Inflammatory macrophage (primary cell): ENCODE measurements around the gene PIK3R5.

ENCODE experiments used
- DNase-seq, 2 donors: peaks; one replicate each; pipeline ENCODE4 v3.0.0-alpha.2; 2020 to 2022

Gene PIK3R5

DNA sequence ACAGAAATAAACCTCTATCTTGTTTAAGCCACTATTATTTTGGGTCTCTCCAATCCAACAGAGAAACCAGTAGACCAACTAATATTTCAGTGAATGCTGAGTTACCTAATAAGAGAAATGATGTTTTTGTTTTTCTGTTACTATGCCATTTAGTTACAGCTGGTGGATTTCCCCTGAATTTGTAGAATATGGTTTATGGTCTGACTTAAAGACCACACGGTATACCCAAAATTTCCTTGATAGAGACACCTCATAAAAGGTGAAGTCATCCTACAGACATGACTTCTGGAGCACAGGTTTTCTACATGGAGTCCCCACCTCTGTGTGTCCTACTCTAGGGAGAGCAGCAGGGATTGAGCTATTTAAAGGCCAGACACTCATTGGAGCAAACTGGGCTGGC, 13.3 kb downstream of the PIK3R5 start:
- DNase-seq = no peak

DNA sequence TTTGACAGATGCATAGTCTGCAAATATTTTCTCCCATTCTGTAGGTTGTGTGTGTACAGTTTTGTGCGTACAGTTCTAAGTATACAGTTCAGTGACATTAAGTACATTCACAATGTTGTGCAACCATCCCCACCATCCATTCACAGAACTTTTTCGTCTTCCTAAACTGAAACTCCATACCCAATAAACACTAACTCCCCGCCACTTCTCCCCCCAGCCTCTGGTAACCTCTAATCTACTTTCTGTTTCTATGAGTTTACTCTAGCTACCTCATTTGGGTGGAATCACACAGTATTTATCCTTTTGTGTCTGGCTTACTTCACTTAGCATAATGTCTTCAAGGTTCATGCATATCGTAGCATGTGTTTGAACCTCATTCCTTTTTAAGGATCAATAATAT, 14.3 kb downstream of the PIK3R5 start:
- DNase-seq = no peak

DNA sequence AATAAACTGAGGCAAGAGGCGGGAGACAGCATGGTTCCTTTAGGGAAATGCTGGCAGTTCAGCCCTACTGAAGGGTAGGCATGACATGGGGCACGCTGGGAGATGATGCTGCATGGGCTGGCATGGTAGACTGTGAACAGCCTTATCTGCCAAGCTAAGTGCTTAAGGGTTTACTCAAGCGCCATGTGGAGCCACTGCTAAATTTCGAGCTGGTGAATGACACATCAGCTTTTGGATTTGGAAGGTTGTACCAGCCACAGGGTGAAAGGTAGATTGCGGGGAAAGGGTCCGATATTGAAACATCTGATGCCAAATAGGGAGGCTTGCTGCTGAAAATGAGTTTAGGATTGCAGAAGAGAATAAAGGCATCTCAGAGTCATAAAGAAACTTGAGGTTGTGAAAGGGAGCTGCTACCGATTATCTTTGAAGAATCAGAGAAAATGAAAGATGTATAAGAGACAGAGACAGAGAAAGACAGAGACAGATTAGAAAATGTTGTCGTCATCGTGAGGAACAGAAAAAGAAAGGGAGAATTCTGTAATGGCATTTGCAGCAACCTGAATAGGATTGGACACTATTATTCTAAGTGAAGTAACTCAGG, 16.3 kb downstream of the PIK3R5 start:
- no peak for DNase-seq

DNA sequence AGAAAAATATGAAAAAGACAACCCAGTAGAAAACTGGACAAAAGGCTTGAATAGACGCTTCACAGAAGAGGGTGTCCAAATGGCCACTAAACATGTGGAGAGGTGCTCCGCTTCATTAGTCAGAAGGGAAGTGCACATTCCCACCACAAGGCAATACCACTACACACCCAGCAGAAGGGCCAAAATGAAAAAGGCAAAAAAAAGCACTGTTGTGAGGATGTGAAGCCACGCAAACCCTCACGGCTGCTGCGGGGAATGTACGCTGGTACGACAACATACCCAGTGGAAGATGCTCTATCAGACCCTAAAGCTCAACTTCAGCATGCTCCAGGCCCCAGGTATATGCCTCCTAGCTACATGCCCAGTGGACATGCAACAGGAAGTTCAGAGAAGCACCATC, 17.0 kb downstream of the PIK3R5 start:
- DNase-seq = no peak

DNA sequence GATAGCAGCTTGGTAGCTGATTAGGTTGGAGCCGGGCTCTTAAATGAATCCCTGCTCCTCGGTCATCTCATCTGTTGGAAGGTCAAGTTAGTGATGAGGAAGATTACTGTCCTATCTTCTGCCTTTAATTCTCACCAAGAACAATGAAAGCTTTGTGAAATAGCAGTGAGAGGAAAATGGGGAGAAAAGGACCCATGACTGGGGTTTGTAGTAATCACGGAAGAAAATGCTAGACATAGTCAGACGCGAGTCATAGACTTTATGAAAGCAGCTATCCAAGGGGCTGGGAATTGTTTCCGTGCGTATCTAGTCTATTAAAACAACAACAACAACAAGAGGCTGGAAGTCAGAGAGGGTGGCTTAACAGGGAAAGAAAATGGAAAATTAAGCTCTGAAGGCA, 18.3 kb downstream of the PIK3R5 start:
- peak in 1 of 2 donors; percentile 33 for DNase-seq

DNA sequence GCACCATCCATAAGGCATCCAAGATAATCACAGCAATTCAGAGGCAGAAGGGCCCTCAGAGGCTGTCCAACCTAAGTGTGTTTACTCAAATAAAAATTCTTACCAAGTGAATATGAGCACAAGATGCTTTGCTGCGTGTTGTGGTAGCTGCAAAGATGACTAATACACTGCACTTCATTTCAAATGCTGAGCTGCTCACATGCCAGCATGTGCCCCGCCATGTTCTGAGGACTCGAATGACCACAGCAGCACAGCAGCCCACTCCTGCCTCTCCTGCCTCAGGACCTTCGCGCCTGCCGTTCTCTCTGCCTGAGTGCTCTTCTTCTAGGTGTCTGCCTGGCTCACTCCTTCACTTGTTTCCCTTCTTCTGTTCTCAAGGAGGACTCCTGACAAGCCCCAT, 19.0 kb downstream of the PIK3R5 start:
- peak in 1 of 2 donors; percentile 43 for DNase-seq

DNA sequence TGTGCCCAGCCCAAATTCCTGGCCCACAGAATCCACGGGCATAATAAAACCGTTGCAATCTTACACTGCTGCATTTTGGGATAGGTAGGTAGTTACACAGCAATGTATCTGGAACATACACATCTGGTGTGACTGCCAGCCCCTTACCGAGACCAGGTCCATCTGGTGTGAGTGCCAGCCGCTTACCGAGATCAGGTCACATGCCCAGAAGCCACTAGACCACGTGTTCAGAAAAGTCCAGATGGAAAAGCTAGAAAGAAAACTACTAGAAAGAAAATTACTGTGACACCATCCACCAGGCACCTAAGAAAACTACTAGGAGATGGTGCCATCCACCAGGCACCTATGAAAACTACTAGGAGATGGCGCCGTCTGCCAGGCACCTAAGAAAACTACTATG, 19.4 kb downstream of the PIK3R5 start:
- no peak for DNase-seq

DNA sequence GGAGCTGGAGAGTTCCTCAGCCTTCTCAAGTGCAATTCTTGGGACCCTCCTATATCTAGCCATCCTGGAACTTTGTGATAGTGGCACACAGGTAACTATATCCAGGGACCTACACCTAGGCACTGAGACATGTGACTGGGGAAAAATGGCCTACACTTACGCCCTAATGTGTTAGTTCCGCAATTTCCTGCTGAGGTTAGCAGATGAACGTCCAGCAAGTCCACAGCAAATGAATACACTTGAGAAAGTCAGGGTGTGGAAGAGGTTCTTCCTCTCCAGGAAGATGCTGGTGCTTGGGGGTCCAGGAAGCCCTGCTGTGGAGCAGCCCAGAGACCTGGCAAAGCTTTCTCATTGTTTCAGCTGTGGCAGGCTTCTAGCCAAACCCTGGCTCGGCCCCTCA, 20.8 kb downstream of the PIK3R5 start:
- DNase-seq = peak; percentile 60 to 63

DNA sequence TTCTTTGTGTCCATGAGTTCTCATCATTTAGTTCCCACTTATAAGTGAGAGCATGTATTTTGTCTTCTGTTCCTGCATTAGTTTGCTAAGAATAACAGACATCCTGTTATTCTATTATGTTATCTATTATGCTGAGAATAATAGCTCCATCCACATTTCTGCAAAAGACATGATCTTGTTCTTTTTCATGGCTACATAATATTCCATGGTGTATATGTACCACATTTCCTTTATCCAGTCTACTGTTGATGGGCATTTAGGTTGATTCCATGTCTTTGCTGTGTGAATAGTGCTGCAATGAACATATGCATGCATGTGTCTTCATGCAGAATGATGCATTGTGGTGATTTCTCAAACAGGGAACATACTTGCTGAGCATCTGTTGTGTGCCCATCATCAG, 21.4 kb downstream of the PIK3R5 start:
- DNase-seq = no peak

DNA sequence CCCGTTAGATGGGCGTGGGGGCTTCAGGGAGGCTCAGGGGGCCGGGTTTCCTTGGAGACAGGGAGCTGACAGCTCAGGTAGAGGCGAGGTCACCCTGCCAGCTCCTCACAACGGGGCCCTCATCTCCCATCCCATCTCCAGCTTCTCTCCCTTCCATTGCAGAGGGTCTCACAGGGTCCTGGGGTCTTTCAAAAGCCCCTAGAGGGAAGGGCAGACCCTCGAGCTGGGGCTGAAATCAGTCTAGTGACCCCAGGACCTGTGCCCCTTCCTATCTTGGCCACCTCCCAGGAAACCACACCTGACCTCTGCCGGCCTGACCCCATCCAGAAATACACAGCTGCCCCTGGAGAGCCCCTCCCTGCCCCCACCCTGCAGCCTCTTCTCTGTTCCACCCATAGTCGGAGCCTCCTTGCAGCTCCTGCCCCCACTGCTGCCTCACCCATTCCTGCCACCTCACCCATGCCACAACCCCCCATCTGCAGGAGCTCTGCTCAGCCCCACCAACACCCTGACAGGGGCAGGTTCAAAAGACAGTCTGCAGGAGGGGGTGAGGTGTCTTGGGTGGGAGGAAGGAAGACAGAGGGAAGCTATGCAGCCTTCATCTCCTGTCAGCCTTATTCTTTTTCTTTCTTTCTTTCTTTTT, 23.4 kb downstream of the PIK3R5 start:
- no peak for DNase-seq

DNA sequence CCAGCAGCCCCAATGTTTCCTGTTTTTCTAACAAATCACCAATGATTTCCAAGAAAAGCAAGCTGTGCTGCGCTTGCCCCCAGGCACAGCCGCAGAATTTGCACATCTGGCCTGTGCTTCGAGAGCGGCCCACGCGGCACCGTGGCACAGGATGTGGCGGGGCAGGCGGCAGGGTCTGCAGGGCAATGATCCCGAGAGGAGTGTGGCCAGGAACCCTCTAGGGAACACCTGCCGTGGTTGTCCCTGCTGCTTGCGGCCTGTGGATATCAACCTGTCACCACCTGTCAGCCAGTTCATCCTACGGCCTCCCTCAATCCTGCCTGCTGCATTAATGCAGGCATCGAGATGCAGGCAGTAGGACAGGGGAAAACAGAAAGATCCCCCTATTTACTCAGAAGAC, 24.0 kb downstream of the PIK3R5 start:
- DNase-seq = peak; percentile 41 to 57

DNA sequence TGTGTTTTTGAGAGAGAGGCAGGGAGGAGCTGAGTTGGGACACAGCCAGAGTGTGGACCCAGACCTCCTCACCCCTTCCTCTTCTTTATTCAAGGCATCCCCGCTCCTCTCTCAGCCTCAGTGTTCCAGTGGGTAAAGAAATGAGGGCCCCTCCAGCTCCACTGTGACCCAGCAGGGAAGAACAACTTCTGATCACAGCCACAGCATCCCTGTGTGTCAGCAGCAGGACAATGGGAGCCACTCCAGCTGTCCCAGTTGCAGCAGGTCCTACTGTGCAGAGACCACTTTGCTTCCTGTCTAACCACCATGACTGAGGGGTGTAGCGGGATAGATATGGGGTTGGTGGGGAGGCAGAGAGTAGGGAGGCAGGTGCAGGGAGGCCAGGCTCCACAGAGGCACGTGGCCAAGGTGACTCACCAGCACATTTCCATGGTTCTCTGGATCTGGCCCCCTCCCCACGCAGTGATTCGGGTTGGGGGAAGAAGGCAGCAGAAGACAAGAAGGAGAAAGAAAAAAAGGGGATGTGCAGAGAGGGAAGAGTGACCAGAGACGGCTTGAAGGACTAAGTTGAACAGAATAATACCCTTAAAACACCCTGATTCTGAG, 24.5 kb downstream of the PIK3R5 start:
- DNase-seq = no peak

DNA sequence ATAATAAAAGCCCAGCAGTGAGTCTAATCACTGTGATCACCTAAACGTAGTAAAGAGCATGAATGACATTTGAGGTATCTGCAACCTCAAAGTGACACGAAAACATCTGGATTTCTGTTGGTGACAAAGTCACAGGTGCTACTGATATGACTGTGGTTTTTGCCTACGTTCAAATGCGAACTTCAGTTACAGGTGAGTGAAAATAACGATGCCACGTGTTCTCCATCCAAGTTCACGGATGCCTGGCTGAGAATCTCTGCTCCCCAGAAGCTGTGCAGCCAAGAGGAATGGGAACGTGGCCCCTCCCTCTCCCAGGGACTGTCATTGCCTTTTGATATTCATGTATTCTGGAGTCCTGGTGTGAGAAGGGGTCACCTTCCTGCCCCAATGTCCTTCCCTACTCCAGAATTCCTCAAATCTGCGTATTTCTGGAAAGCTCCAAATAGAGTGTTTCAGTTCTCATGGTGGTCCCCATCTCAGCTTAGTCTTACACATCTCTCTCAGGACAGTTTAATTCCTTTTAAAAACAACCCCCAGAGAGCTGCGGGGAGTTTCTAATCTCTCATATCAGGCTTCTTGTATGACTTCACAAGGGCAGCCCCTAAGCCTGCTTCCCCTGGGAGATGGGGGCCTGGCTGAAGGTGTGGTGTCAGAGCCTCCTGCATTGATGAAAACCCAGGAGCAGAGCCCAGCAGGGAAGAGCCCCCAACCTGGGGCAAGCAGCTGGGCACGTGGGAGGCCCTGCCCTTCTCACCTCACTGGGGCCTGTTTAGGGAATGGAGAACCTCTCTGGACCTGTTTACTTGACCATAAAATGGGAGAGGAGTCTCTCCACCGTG, 25.8 kb downstream of the PIK3R5 start:
- no peak for DNase-seq

DNA sequence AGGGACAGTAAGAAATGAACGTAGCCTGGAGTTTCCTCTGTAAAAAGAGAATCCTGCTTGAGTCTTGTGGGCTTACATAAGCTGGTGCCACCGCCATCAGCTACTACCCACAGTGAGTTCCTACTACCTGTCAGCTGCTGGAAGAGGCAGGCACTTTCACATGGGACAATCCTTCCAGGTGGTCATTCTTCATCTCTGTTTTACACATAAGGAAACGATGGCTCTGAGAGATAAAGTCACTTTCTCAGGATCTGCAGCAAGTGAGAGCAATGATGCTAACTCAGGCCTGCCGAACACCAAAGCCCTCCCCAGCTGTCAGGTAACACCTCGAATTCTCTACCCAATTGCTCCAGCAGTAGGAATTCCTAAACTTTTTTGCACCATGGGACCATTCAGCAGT, 26.6 kb downstream of the PIK3R5 start:
- DNase-seq = no peak

DNA sequence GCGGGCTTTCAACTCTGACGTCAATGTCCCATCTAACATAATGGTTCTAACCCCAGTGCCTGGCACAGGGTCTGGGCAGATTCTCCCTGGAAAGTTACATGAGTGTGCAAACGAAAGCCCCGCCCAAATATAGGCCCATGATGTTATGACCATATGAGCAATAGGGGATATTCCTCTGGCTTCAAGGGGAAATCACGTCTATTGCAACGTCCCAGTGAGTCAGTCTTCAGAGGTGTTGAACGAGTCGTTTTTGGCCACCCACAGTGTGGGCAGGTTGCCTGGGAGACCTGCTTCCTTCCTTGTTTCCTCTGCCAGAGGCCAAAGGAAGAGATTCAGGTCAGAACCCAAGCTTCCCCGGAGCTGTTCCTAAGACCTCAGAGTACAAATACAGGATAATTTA, 30.3 kb downstream of the PIK3R5 start:
- peak; percentile 94 to 98 for DNase-seq

DNA sequence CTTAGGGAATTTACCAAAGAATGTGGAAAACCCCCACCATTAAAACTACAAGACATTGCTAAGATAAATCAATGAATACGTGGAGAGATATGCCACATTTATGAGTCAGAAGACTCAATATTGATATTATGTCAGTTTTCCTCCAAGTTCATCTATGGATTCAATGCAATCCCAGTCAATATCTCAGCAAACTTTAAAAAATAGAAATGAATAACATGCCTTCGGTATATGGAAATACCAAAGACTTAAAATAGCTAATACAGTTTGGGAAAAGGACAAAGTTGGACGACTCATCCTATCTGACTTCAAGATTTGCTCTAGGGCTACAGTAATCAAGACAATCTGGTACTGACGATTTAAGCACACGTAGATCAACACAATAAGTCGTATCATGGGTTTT, 31.2 kb downstream of the PIK3R5 start:
- no peak for DNase-seq

DNA sequence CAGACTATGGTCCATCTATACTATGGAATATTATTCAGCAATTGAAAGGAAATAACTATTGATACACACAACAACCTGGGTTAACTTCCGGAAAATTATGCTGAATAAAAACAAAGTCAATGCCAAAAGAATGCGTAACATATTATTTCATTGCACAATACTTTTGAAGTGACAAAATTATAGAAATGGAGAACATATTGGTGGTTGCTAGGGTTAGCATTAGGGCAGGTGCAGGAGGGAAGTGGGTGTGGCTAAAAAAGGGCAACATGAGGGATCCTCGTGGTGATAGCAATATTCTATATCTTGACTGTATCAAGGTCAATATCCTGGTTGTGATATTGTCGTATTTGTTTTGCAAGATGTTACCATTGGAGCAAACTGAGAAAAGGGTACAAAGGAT, 34.9 kb downstream of the PIK3R5 start:
- DNase-seq = peak in 1 of 2 donors; percentile 70

DNA sequence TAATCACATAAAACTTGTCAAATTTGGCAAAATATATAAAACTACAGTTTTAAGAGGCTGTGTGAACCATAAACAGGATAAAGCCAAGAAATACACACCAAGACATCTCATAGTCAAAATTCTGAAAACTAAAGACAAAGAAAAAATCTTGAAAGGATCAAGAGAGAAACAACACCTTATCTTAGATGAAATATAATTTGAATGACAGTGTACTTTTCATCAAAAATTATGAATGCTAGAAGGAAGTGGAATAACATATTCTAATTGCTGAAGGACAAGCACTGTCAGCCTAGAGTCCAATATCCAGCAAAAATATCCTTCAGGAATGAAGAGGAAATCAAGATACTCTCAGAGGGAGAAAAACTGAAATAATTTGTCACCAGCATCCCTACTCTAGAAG, 37.2 kb downstream of the PIK3R5 start:
- DNase-seq = no peak

DNA sequence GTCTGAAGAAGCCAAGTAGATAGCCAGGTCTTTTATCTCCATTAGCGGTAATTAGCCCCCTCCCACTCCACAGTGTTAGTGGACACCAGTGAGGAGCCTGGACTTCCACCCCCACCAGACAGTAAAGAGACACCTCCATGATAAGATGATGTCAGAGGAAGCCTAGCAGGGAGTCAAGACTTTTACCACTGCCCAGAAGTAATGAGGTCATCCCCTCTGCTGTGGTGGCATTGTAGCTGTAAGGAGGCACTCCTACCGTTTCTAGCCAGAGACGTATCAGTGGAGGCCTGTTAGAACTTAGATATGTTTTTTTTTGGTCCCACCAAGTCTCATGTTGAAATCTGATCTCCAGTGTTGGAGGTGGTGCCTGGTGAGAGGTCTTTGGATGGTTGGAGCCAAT, 38.1 kb downstream of the PIK3R5 start:
- DNase-seq = no peak

DNA sequence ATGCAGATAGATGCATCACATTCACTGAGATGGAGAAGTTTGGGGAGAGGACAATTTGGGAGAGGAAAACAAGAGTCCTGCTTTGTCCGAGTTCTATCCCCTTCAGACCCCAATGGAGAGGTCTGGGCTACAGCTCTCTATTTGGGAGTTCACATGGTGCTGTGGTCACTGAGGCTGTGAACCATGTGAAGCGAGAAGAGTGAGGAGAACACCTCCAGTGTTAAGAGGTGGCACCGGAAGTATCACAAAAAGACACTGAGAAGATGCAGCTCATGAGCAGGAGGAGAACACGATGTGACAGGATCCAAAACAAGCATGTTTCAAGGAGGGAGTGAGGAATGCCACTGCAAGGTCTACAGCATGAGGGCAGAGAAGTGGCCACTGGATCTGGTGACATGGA, 39.7 kb downstream of the PIK3R5 start:
- DNase-seq = no peak

DNA sequence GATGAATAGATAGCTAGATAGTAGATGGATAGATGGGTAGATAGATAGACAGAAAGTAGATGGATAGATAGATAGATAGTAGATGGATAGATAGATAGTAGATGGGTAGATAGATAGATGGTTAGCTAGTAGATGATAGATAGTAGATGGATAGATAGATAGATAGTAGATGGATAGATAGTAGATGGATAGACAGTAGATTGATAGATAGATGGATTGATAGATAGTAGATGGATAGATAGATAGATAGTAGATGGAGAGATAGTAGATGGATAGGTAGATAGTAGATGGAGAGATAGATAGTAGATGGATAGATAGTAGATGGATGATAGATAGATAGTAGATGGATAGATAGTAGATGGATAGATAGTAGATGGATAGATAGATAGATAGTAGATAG, 40.4 kb downstream of the PIK3R5 start:
- DNase-seq = no peak

DNA sequence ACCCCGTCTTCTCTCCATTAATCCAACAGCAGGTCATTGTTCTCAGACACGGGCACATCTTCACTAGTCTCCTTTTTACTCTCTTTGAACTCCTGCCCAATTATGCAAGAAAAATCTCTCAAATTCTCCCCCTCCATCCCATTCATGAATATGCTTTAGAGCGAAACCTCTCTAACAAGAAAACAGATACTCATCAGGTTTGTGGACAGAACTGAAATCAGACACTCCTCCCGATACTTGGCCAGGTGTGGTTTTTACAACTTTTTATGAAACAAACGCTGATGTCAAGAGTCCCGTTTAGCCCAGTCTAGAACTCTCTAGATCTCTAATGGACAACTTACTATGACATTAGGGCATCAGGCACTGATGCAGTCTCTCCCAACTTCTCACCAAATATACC, 40.9 kb downstream of the PIK3R5 start:
- no peak for DNase-seq

DNA sequence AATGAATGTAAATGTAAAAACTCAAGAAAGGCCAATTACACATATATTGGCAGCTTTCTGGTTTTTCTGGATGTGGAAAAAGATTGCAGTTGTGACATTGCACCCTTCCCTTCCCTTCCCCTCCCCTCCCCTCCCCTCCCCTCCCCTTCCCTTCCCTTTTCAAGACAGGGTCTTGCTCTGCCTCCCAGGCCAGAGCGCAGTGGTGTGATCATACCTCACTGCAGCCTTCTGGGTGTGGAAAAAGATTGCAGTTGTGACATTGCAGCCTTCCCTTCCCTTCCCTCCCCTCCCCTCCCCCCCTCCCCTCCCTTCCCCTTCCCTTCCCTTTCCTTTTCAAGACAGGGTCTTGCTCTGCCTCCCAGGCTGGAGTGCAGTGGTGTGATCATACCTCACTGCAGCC, 41.7 kb downstream of the PIK3R5 start:
- peak; percentile 34 to 65 for DNase-seq

DNA sequence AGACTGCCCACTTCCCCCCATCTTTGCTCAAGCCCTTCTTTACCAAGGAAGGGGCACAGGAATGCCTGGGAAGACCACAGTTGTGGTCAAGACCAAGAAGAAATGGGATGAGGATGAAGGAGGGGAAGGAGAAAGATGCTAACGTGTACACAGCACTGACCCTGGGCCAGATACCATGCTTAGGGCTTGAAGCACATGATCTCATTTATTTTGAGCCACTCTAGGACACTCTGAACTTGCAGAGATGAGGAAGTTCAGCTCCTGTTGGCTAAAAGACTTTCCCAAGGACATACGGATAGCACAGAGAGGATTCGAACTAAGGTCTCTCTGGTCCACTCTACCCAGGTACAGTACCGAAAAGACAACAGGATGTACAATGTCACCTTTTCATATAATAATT, 42.6 kb downstream of the PIK3R5 start:
- DNase-seq = peak; percentile 66 to 76
